Measurements from ENCODE around the gene CLEC4C. TPM values are rescaled to one million over a fixed set of nuclear protein-coding genes. Genes with fewer than 3 reads are reported as not detected.
"Not testable (repeated sequence)": the region's sequence is repeated elsewhere in the genome, so short reads cannot be mapped to it uniquely, and the experiment has no call there.

CLEC4C gene, protein sequence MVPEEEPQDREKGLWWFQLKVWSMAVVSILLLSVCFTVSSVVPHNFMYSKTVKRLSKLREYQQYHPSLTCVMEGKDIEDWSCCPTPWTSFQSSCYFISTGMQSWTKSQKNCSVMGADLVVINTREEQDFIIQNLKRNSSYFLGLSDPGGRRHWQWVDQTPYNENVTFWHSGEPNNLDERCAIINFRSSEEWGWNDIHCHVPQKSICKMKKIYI
- total RNA-seq (ENCODE audit: low replicate concordance), result not detected in 2 replicates

DNA sequence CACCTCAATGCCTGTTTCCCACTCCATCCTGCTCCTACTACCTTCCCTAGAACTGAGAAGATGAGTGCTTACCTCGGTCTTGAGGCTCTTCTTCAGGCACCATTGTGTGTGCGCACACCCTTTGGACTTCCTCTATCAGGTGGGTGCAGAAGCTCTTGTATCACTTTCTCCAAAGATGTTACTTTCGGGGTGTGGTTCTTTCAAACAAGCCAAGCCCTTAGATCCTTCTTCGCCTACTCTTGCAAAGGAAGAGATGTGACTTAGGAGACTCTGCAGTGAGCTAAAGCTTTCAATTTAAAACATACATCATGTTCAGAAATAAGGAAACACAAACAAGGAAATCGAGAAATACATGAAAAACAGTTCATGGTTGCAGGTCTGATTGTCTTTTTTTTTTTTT lies at the start of gene CLEC4C:
CLEC4C (minus strand) TSS at position 130 of the 400 bp plus-strand sequence; CDS start at position 103, 27 bp downstream.
- H3K4me3 Mint-ChIP-seq, result no peak within 1 kb of the TSS
- peaks cover 11% of the 10 kb centered on the region for H3K9me3 Mint-ChIP-seq
- no peaks in the 10 kb centered on the region for H3K4me1 Mint-ChIP-seq
- Histone ChIP-seq H3K27ac (no peak within 1 kb of the TSS), H3F3A (ENCODE audit: low read depth) (peaks cover 4% of the 10 kb centered on the region), H3K9me3 (ENCODE audit: low read depth) (no peaks in the 10 kb centered on the region), H3K4me2 (no peak within 1 kb of the TSS), H4K20me1 (ENCODE audit: low read depth) (no peaks in the 10 kb centered on the region), H3K79me2 (ENCODE audit: low read depth) (no peaks in the 10 kb centered on the region), H3K27me3 (no peaks in the 10 kb centered on the region), H3K4me1 (no peaks in the 10 kb centered on the region), H3K4me3 (no peak within 1 kb of the TSS), H2AFZ (replicated peaks) (no peak within 1 kb of the TSS), H3K36me3 (no peaks in the 10 kb centered on the region), H3K9ac (no peak within 1 kb of the TSS)
- H3K27me3 Mint-ChIP-seq (ENCODE audit: insufficient read depth, low read depth), result no peaks in the 10 kb centered on the region
- no peak for DNase-seq (ENCODE audit: low spot score)
- H3K36me3 Mint-ChIP-seq, result no peaks in the 10 kb centered on the region
- TF ChIP-seq EZH2 (IDR thresholded peaks at IDR 0.05), result no peak
- TF ChIP-seq, protein P1, sequence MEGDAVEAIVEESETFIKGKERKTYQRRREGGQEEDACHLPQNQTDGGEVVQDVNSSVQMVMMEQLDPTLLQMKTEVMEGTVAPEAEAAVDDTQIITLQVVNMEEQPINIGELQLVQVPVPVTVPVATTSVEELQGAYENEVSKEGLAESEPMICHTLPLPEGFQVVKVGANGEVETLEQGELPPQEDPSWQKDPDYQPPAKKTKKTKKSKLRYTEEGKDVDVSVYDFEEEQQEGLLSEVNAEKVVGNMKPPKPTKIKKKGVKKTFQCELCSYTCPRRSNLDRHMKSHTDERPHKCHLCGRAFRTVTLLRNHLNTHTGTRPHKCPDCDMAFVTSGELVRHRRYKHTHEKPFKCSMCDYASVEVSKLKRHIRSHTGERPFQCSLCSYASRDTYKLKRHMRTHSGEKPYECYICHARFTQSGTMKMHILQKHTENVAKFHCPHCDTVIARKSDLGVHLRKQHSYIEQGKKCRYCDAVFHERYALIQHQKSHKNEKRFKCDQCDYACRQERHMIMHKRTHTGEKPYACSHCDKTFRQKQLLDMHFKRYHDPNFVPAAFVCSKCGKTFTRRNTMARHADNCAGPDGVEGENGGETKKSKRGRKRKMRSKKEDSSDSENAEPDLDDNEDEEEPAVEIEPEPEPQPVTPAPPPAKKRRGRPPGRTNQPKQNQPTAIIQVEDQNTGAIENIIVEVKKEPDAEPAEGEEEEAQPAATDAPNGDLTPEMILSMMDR (IDR thresholded peaks at IDR 0.05), result no peak
- TF ChIP-seq EZH2phosphoT487 (IDR thresholded peaks at IDR 0.05), result no peak
- H3K27ac Mint-ChIP-seq, result no peak within 1 kb of the TSS

DNA sequence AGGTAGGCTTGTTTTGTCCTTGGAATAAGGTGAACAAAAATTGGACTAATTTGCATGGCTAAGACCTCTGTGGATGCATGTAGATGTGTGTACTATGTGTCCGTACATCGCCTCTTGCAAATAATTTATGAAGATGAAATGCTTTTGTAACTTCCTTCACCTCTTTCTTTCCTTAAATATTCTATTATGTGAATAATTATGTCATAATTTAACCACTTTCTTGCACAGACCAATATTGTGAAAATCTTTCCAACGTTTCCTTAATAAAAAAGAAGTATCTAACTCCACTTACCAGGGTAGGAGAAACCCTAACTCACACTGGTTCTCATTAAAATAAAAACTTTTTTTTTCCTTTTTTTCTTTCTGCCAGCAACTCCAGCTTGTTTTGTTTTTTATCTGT lies 46.0 kb upstream of the CLEC4C start:
- H3K27me3 Mint-ChIP-seq (ENCODE audit: insufficient read depth, low read depth), result no peaks in the 10 kb centered on the region
- no peak overlapping the region for H2AFZ ChIP-seq (replicated peaks)
- no peaks in the 10 kb centered on the region for H3K9me3 ChIP-seq (ENCODE audit: low read depth)
- H3K27me3 ChIP-seq, result peaks cover 25% of the 10 kb centered on the region
- peaks cover 10% of the 10 kb centered on the region for H3K4me1 Mint-ChIP-seq
- H3K4me3 Mint-ChIP-seq, result no peak overlapping the region
- TF ChIP-seq EZH2 (IDR thresholded peaks at IDR 0.05) (no peak), EZH2phosphoT487 (IDR thresholded peaks at IDR 0.05) (no peak)
- TF ChIP-seq, protein P1 (IDR thresholded peaks at IDR 0.05), result no peak
- no peak overlapping the region for H3K4me2 ChIP-seq
- H4K20me1 ChIP-seq (ENCODE audit: low read depth), result no peaks in the 10 kb centered on the region
- no peak for DNase-seq (ENCODE audit: low spot score)
- peaks cover 8% of the 10 kb centered on the region for H3F3A ChIP-seq (ENCODE audit: low read depth)
- no peak overlapping the region for H3K9ac ChIP-seq
- H3K9me3 Mint-ChIP-seq, result no peaks in the 10 kb centered on the region
- no peaks in the 10 kb centered on the region for H3K79me2 ChIP-seq (ENCODE audit: low read depth)
- peaks cover 4% of the 10 kb centered on the region for H3K4me1 ChIP-seq
- H3K36me3 ChIP-seq, result no peaks in the 10 kb centered on the region
- no peak overlapping the region for H3K27ac ChIP-seq
- H3K36me3 Mint-ChIP-seq, result no peaks in the 10 kb centered on the region
- H3K27ac Mint-ChIP-seq, result no peak overlapping the region
- no peak overlapping the region for H3K4me3 ChIP-seq

DNA sequence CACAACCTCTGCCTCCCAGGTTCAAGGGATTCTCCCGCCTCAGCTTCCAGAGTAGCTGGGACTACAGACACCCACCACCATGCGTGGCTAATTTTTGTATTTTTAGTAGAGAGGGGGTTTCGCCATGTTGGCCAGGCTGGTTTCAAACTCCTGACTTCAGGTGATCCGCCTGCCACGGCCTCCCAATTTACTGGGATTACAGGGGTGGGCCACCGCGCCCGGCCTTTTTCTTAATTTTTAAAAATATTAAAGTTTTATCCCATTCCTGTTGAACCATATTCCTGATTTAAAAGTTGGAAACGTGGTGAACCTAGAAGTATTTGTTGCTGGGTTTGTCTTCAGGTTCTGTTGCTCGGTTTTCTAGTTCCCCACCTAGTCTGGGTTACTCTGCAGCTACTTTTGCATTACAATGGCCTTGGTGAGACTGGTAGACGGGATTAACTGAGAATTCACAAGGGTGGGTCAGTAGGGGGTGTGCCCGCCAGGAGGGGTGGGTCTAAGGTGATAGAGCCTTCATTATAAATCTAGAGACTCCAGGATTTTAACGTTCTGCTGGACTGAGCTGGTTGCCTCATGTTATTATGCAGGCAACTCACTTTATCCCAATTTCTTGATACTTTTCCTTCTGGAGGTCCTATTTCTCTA lies 41.8 kb upstream of the CLEC4C start, which contains the start of gene NANOG:
NANOG (plus strand) TSS at position 519 of the 645 bp plus-strand sequence. CDS start 213 bp downstream, outside the sequence.
- H3K4me1 Mint-ChIP-seq, result peaks cover 15% of the 10 kb centered on the region
- peaks cover 16% of the 10 kb centered on the region for H3F3A ChIP-seq (ENCODE audit: low read depth)
- not testable (repeated sequence) for H3K27ac Mint-ChIP-seq; H2AFZ ChIP-seq (replicated peaks); H3K9me3 Mint-ChIP-seq; H3K4me3 Mint-ChIP-seq; H3K79me2 ChIP-seq (ENCODE audit: low read depth); H4K20me1 ChIP-seq (ENCODE audit: low read depth); H3K27me3 Mint-ChIP-seq (ENCODE audit: insufficient read depth, low read depth); H3K9me3 ChIP-seq (ENCODE audit: low read depth); H3K36me3 ChIP-seq; H3K9ac ChIP-seq; H3K36me3 Mint-ChIP-seq; H3K27ac ChIP-seq
- H3K4me1 ChIP-seq, result peaks cover 15% of the 10 kb centered on the region
- peaks cover 39% of the 10 kb centered on the region for H3K27me3 ChIP-seq
- peak within 1 kb of the TSS; percentile 20 for H3K4me3 ChIP-seq
- DNase-seq (ENCODE audit: low spot score), result peak; percentile 13
- H3K4me2 ChIP-seq, result peak within 1 kb of the TSS; percentile 70

DNA sequence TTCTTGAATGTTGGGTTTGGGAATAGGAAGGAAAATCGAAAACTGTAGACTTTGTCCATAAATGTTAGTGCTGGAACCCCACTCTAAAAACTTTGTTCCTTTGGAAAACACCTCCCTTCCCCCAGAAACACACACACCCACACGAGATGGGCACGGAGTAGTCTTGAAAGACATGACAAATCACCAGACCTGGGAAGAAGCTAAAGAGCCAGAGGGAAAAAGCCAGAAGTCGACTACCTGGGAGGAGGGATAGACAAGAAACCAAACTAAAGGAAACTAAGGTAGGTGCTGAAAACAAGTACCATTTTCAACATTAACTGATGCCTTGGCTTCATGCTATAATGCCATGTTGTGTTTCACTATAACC lies 41.1 kb upstream of the CLEC4C start:
- Mint-ChIP-seq H3K27ac (no peak overlapping the region), H3K4me1 (peaks cover 15% of the 10 kb centered on the region), H3K36me3 (no peaks in the 10 kb centered on the region), H3K9me3 (no peaks in the 10 kb centered on the region), H3K27me3 (ENCODE audit: insufficient read depth, low read depth) (no peaks in the 10 kb centered on the region), H3K4me3 (no peak overlapping the region)
- no peaks in the 10 kb centered on the region for H3K36me3 ChIP-seq
- peaks cover 16% of the 10 kb centered on the region for H3F3A ChIP-seq (ENCODE audit: low read depth)
- DNase-seq (ENCODE audit: low spot score), result no peak
- no peaks in the 10 kb centered on the region for H4K20me1 ChIP-seq (ENCODE audit: low read depth)
- H3K4me2 ChIP-seq, result peak overlapping the region; percentile 70
- H3K4me3 ChIP-seq, result peak overlapping the region; percentile 20
- H3K9me3 ChIP-seq (ENCODE audit: low read depth), result no peaks in the 10 kb centered on the region
- H3K27me3 ChIP-seq, result peaks cover 39% of the 10 kb centered on the region
- H3K4me1 ChIP-seq, result peaks cover 15% of the 10 kb centered on the region
- no peak for TF ChIP-seq EZH2phosphoT487 (IDR thresholded peaks at IDR 0.05)
- no peak for TF ChIP-seq EZH2 (IDR thresholded peaks at IDR 0.05)
- TF ChIP-seq, protein P1 (IDR thresholded peaks at IDR 0.05), result no peak
- H3K79me2 ChIP-seq (ENCODE audit: low read depth), result no peaks in the 10 kb centered on the region
- no peak overlapping the region for H2AFZ ChIP-seq (replicated peaks)
- H3K9ac ChIP-seq, result no peak overlapping the region
- H3K27ac ChIP-seq, result no peak overlapping the region

Data from neural progenitor cell (in vitro differentiated cells).